CD14-positive monocyte (primary cell): ENCODE data around the gene COL17A1. TPM values are rescaled to one million over a fixed set of nuclear protein-coding genes. Genes with fewer than 3 reads are reported as not detected.

Source experiments
- DNase-seq, 3 donors: peaks; one replicate each; pipeline ENCODE4 v3.0.0-alpha.2; 2011 to 2022
- H2AFZ ChIP-seq: 2 replicates; pipeline ENCODE4 v1.6.0; 2012; ENCODE audit warnings: mild to moderate bottlenecking, low read depth, low read length, inconsistent platforms; ENCODE audit not compliant: insufficient read depth, poor library complexity, severe bottlenecking
- H3K27ac ChIP-seq, 2 donors: 1 replicate in 1 of 2; 2 replicates in 1 of 2; pipeline ENCODE4 v1.5.1; 2012 to 2013; ENCODE audit warnings: low read length in 2 of 2, control low read depth in 1 of 2, inconsistent platforms in 1 of 2, low read depth in 1 of 2, mild to moderate bottlenecking in 1 of 2
- H3K27me3 ChIP-seq, 2 donors: one replicate each; pipeline versions ENCODE4 v1.6.0 to v1.6.1; 2011 to 2013; ENCODE audit warnings: low read length in 2 of 2; ENCODE audit not compliant: control insufficient read depth in 2 of 2, insufficient read depth in 2 of 2
- H3K36me3 ChIP-seq, 2 donors: replicated peaks in 1 of 2; 1 replicate in 1 of 2; 2 replicates in 1 of 2; pipeline versions ENCODE4 v1.5.1 to v1.6.1; 2012 to 2013; ENCODE audit warnings: low read length in 2 of 2, control low read depth in 1 of 2, inconsistent platforms in 1 of 2, mild to moderate bottlenecking in 1 of 2; ENCODE audit not compliant: insufficient read depth in 2 of 2, control insufficient read depth in 1 of 2
- H3K4me1 ChIP-seq, 2 donors: 1 replicate in 1 of 2; 2 replicates in 1 of 2; pipeline versions ENCODE4 v1.5.1 to v1.6.1; 2012 to 2013; ENCODE audit warnings: low read length in 2 of 2, control low read depth in 1 of 2, inconsistent platforms in 1 of 2, mild to moderate bottlenecking in 1 of 2, moderate library complexity in 1 of 2; ENCODE audit not compliant: insufficient read depth in 2 of 2, control insufficient read depth in 1 of 2
- H3K4me2 ChIP-seq: replicated peaks from 2 replicates; pipeline ENCODE3; 2012; ENCODE audit warnings: low read length, moderate library complexity, mild to moderate bottlenecking; ENCODE audit not compliant: poor library complexity, severe bottlenecking; ENCODE audit errors: extremely low read depth
- H3K4me3 ChIP-seq, 3 experiments: fragments of 200-600 bp in 1 of 3; sonication (generic) in 1 of 3; replicated peaks in 1 of 3; 1 replicate in 2 of 3; 2 replicates in 1 of 3; pipeline ENCODE4 v1.5.1; 2011 to 2013; ENCODE audit warnings: low read length in 3 of 3, mild to moderate bottlenecking in 3 of 3, control low read depth in 2 of 3, low read depth in 2 of 3, inconsistent platforms in 1 of 3, moderate library complexity in 1 of 3
- H3K79me2 ChIP-seq: 2 replicates; pipeline ENCODE4 v1.6.0; 2012; ENCODE audit warnings: mild to moderate bottlenecking, control low read depth, inconsistent platforms, low read length, moderate library complexity; ENCODE audit not compliant: insufficient read depth
- H3K9ac ChIP-seq: 2 replicates; pipeline ENCODE4 v1.6.0; 2017; ENCODE audit warnings: low read length, mild to moderate bottlenecking; ENCODE audit not compliant: insufficient read depth, poor library complexity, severe bottlenecking
- H3K9me3 ChIP-seq, 2 donors: replicated peaks in 1 of 2; 1 replicate in 1 of 2; 2 replicates in 1 of 2; pipeline versions ENCODE4 v1.5.1 to v1.6.1; 2012 to 2013; ENCODE audit warnings: low read length in 2 of 2, control low read depth in 1 of 2; ENCODE audit not compliant: control insufficient read depth in 1 of 2, insufficient read depth in 1 of 2
- H4K20me1 ChIP-seq: 2 replicates; pipeline ENCODE4 v1.6.0; 2012; ENCODE audit warnings: mild to moderate bottlenecking, low read length, control low read depth, moderate library complexity; ENCODE audit not compliant: insufficient read depth
- H3K27ac Mint-ChIP-seq, 7 donors: one replicate each; pipeline ENCODE4 v1.8.0; 2020; ENCODE audit warnings: mild to moderate bottlenecking in 7 of 7, mixed read lengths in 7 of 7, moderate library complexity in 6 of 7, inconsistent platforms in 2 of 7
- H3K27me3 Mint-ChIP-seq, 3 donors: one replicate each; pipeline ENCODE4 v1.8.0; 2021 to 2022; ENCODE audit warnings: low read depth in 3 of 3, mild to moderate bottlenecking in 3 of 3, mixed read lengths in 3 of 3, moderate library complexity in 3 of 3, inconsistent platforms in 1 of 3
- H3K36me3 Mint-ChIP-seq, 2 donors: one replicate each; pipeline ENCODE4 v1.8.0; 2020; ENCODE audit warnings: mixed read lengths in 2 of 2, inconsistent platforms in 1 of 2, mild to moderate bottlenecking in 1 of 2
- H3K4me1 Mint-ChIP-seq: one replicate; pipeline ENCODE4 v1.8.0; 2020; ENCODE audit warnings: mild to moderate bottlenecking, mixed read lengths
- H3K4me3 Mint-ChIP-seq, 2 donors: one replicate each; pipeline ENCODE4 v1.8.0; 2020; ENCODE audit warnings: mild to moderate bottlenecking in 2 of 2, mixed read lengths in 2 of 2, moderate library complexity in 1 of 2
- H3K9me3 Mint-ChIP-seq, 7 donors: one replicate each; pipeline ENCODE4 v1.8.0; 2020 to 2022; ENCODE audit warnings: mixed read lengths in 7 of 7, mild to moderate bottlenecking in 6 of 7, moderate library complexity in 6 of 7, inconsistent platforms in 2 of 7
- CTCF ChIP-seq: fragments of 200-600 bp; IDR thresholded peaks from one replicate; pipeline ENCODE4 v1.8.0; 2022; ENCODE audit warnings: antibody characterized with exemption, mild to moderate bottlenecking
- WGBS: methylation state at CpG from one replicate; pipeline ENCODE4 v1.1.5; 2013; ENCODE audit warnings: missing lambda C conversion rate; ENCODE audit not compliant: insufficient coverage; 5-methylcytosine and 5-hydroxymethylcytosine counted together
- intact Hi-C, 2 donors: fragments of 100-400 bp; cut with micrococcal nuclease; formaldehyde crosslinking; loops; one replicate each; pipeline versions ENCODE4 v1.15.0 to v1.15.1; 2023
- polyA plus RNA-seq, 3 donors: library from polyadenylated mRNA; depleted of rRNA in 1 of 3; unstranded in 2 of 3; stranded (reverse) in 1 of 3; fragments of 300-500 nt in 2 of 3; fragments of >200 nt in 1 of 3; fragmentation: Illumina TruSeq in 2 of 3; gene quantifications; 1 replicate in 2 of 3; 2 replicates in 1 of 3; pipeline ENCODE4 v1.2.3, GENCODE V29; 2012 to 2021

Gene COL17A1
- polyA plus RNA-seq, 3 donors, result not detected

DNA sequence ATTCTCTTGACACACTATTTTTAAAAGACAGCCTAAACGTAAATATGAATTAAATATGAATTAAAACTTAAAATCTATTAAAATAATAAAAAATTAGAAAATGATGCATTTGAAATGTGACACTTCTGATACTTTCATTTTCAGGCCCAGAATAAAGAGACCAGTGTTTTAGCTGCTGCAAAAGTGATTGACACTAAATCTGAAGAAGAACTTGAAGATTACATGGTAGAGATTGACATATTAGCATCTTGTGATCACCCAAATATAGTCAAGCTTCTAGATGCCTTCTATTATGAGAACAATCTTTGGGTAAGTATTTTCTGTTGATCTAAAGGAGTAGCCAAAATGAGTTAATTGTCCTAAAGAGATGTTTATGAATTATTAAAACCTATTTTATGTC, 95.1 kb downstream of the COL17A1 start:
- peaks cover 36% of the 10 kb centered on the region for H3K79me2 ChIP-seq
- Mint-ChIP-seq H3K4me1 (peaks cover 14% of the 10 kb centered on the region), H3K36me3 (peaks cover 28 to 37% of the 10 kb centered on the region in 2 donors), H3K4me3 (no peak overlapping the region), H3K9me3 (no peaks in the 10 kb centered on the region), H3K27ac (no peak overlapping the region), H3K27me3 (no peaks in the 10 kb centered on the region)
- TF ChIP-seq CTCF, result no peak
- no peaks in the 10 kb centered on the region for H3K4me1 ChIP-seq
- no peak overlapping the region for H3K9ac ChIP-seq
- no peaks in the 10 kb centered on the region for H3K9me3 ChIP-seq
- no peak overlapping the region for H3K27ac ChIP-seq
- intact Hi-C loops, result no loop called here
- no peak overlapping the region for H3K4me2 ChIP-seq
- no peak overlapping the region for H3K4me3 ChIP-seq
- DNase-seq, result no peak
- H4K20me1 ChIP-seq, result peaks cover 53% of the 10 kb centered on the region
- H3K27me3 ChIP-seq, result no peaks in the 10 kb centered on the region
- WGBS, result no CpG with 5 or more reads among the region's 1 CpG
- H2AFZ ChIP-seq, result no peak overlapping the region
- H3K36me3 ChIP-seq, result peaks cover 32 to 44% of the 10 kb centered on the region in 2 donors

GRCh38 chr10:103990121-103990520, 95.6 kb downstream of the COL17A1 start:
- Histone ChIP-seq H3K27me3 (no peaks in the 10 kb centered on the region), H3K9ac (no peak overlapping the region), H2AFZ (no peak overlapping the region), H3K36me3 (peaks cover 32 to 39% of the 10 kb centered on the region in 2 donors), H3K4me1 (no peaks in the 10 kb centered on the region), H3K9me3 (no peaks in the 10 kb centered on the region), H3K4me3 (no peak overlapping the region), H4K20me1 (peaks cover 56% of the 10 kb centered on the region), H3K27ac (no peak overlapping the region), H3K79me2 (peaks cover 39% of the 10 kb centered on the region), H3K4me2 (no peak overlapping the region)
- peak overlapping the region in 2 of 7 donors; percentile 53 to 80 for H3K27ac Mint-ChIP-seq
- H3K4me3 Mint-ChIP-seq, result no peak overlapping the region
- H3K4me1 Mint-ChIP-seq, result peaks cover 14% of the 10 kb centered on the region
- no peak for TF ChIP-seq CTCF
- peaks cover 29 to 34% of the 10 kb centered on the region in 2 donors for H3K36me3 Mint-ChIP-seq
- no peak for DNase-seq
- intact Hi-C loops, result no loop called here
- WGBS, result no CpG with 5 or more reads among the region's 3 CpGs
- H3K9me3 Mint-ChIP-seq, result no peaks in the 10 kb centered on the region
- H3K27me3 Mint-ChIP-seq, result no peaks in the 10 kb centered on the region
